ENCODE measurements around the gene CHCHD6. TPM values are rescaled to one million over a fixed set of nuclear protein-coding genes. Genes with fewer than 3 reads are reported as not detected.

CHCHD6 gene
- total RNA-seq, 1 experiment from 2014 or later: 29.6 TPM

- ChIA-PET CTCF (interaction anchor here (0.7 to 6.4 kb wide), 4 partner anchors 13 to 862 kb away, joined by 3 to 47 read pairs (median 4); no protein-coding TSS in a partner anchor), POLR2A (interaction anchor here (0.7 kb wide), 1 partner anchor 358 kb away, joined by 3 read pairs; no protein-coding TSS in a partner anchor)
- intact Hi-C loops (cut with micrococcal nuclease): no loop called here
- Mint-ChIP-seq H3K27me3 (ENCODE audit: insufficient read depth, unreplicated experiment) (peaks cover 4% of the 10 kb centered on the region), H3K4me1 (ENCODE audit: insufficient read depth, unreplicated experiment) (no peaks in the 10 kb centered on the region), H3K27ac (ENCODE audit: low read depth, unreplicated experiment) (no peak overlapping the region), H3K9me3 (ENCODE audit: unreplicated experiment) (no peaks in the 10 kb centered on the region), H3K36me3 (ENCODE audit: insufficient read depth, unreplicated experiment) (no peaks in the 10 kb centered on the region), H3K4me3 (ENCODE audit: unreplicated experiment) (no peak overlapping the region)
- no TSS peak for BruUV-seq (replicated peaks)
- no peak for DNase-seq (ENCODE audit: unreplicated experiment)
- TF ChIP-seq CTCF (IDR thresholded peaks at IDR 0.05; ENCODE audit: unreplicated experiment): no peak
These were observed 22.0 kb upstream of the CHCHD6 start for GRCh38 chr3:126682009-126682408.

- H3K27me3 Mint-ChIP-seq (ENCODE audit: insufficient read depth, unreplicated experiment): no peaks in the 10 kb centered on the region
- intact Hi-C loops (cut with micrococcal nuclease): no loop called here
- no peak overlapping the region for H3K4me3 Mint-ChIP-seq (ENCODE audit: unreplicated experiment)
- no peak overlapping the region for H3K27ac Mint-ChIP-seq (ENCODE audit: low read depth, unreplicated experiment)
- no TSS peak for BruUV-seq (replicated peaks)
- ChIA-PET POLR2A (interaction anchor here (0.8 to 0.9 kb wide), 2 partner anchors 18 to 20 kb away, joined by 3 to 5 read pairs; no protein-coding TSS in a partner anchor), CTCF (interaction anchor here (0.5 to 1.6 kb wide), 7 partner anchors 23 to 862 kb away, joined by 3 to 7 read pairs (median 3); no protein-coding TSS in a partner anchor)
- H3K9me3 Mint-ChIP-seq (ENCODE audit: unreplicated experiment): no peaks in the 10 kb centered on the region
- no peak for DNase-seq (ENCODE audit: unreplicated experiment)
- no peak for TF ChIP-seq CTCF (IDR thresholded peaks at IDR 0.05; ENCODE audit: unreplicated experiment)
- no peaks in the 10 kb centered on the region for H3K4me1 Mint-ChIP-seq (ENCODE audit: insufficient read depth, unreplicated experiment)
- H3K36me3 Mint-ChIP-seq (ENCODE audit: insufficient read depth, unreplicated experiment): no peaks in the 10 kb centered on the region
These were observed 21.0 kb upstream of the CHCHD6 start for GRCh38 chr3:126683069-126683468.

- H3K36me3 Mint-ChIP-seq (ENCODE audit: insufficient read depth, unreplicated experiment): no peaks in the 10 kb centered on the region
- ChIA-PET CTCF (interaction anchor here (0.6 to 1.6 kb wide), 7 partner anchors 21 to 883 kb away, joined by 3 to 7 read pairs (median 4); no protein-coding TSS in a partner anchor), POLR2A (interaction anchor here (0.5 to 0.6 kb wide), 2 partner anchors 20 to 786 kb away, joined by 3 read pairs; no protein-coding TSS in a partner anchor)
- no peaks in the 10 kb centered on the region for H3K9me3 Mint-ChIP-seq (ENCODE audit: unreplicated experiment)
- no peak overlapping the region for H3K27ac Mint-ChIP-seq (ENCODE audit: low read depth, unreplicated experiment)
- H3K4me1 Mint-ChIP-seq (ENCODE audit: insufficient read depth, unreplicated experiment): no peaks in the 10 kb centered on the region
- no peak overlapping the region for H3K4me3 Mint-ChIP-seq (ENCODE audit: unreplicated experiment)
- intact Hi-C loops (cut with micrococcal nuclease): no loop called here
- H3K27me3 Mint-ChIP-seq (ENCODE audit: insufficient read depth, unreplicated experiment): no peaks in the 10 kb centered on the region
- no peak for DNase-seq (ENCODE audit: unreplicated experiment)
- BruUV-seq (replicated peaks): no TSS peak
- no peak for TF ChIP-seq CTCF (IDR thresholded peaks at IDR 0.05; ENCODE audit: unreplicated experiment)
These were observed 19.8 kb upstream of the CHCHD6 start for GRCh38 chr3:126684218-126684751.

- CTCF ChIA-PET: interaction anchor here (0.6 kb wide), 2 partner anchors 46 to 534 kb away, joined by 3 read pairs; no protein-coding TSS in a partner anchor
- TF ChIP-seq CTCF (IDR thresholded peaks at IDR 0.05; ENCODE audit: unreplicated experiment): no peak
These were observed 19.0 kb upstream of the CHCHD6 start for GRCh38 chr3:126685021-126685420.

More at GRCh38 chr3:126685021-126685420, 19.0 kb upstream of the CHCHD6 start:
- intact Hi-C loops (cut with micrococcal nuclease): no loop called here
- BruUV-seq (replicated peaks): no TSS peak
- Mint-ChIP-seq H3K9me3 (ENCODE audit: unreplicated experiment) (no peaks in the 10 kb centered on the region), H3K27ac (ENCODE audit: low read depth, unreplicated experiment) (no peak overlapping the region), H3K4me3 (ENCODE audit: unreplicated experiment) (no peak overlapping the region), H3K36me3 (ENCODE audit: insufficient read depth, unreplicated experiment) (no peaks in the 10 kb centered on the region), H3K27me3 (ENCODE audit: insufficient read depth, unreplicated experiment) (no peaks in the 10 kb centered on the region), H3K4me1 (ENCODE audit: insufficient read depth, unreplicated experiment) (no peaks in the 10 kb centered on the region)
- POLR2A ChIA-PET: no interaction called here
- DNase-seq (ENCODE audit: unreplicated experiment): no peak
